GM15510 (cell line): ENCODE measurements around the gene CFAP77.

Source experiments
- POLR2A ChIP-seq: IDR thresholded peaks from 3 replicates; pipeline ENCODE4 v1.6.1; 2011; ENCODE audit warnings: borderline replicate concordance; ENCODE audit not compliant: insufficient read length; ENCODE audit errors: extremely low read depth

The CFAP77 gene

DNA sequence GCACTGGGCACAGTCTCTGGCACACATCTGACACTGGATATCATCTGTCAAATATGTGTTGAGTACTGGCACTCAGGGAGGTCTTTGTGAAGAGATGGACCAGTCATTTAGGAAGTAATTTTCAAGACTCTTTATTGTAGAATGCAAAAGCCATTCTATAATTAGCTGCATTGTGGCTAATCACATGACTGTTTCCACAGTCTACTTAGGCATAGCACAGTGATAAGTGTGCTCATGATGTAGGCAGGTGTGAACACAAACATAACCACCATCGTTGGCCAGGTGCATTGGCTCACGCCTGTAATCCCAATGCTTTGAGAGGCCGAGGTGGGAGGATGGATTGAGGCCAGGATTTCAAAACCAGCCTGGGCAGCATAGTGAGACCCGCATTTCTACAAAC, 62.2 kb downstream of the CFAP77 start:
- TF ChIP-seq POLR2A = no peak

GRCh38 chr9:132472599-132472998, 62.6 kb downstream of the CFAP77 start:
- no peak for TF ChIP-seq POLR2A

DNA sequence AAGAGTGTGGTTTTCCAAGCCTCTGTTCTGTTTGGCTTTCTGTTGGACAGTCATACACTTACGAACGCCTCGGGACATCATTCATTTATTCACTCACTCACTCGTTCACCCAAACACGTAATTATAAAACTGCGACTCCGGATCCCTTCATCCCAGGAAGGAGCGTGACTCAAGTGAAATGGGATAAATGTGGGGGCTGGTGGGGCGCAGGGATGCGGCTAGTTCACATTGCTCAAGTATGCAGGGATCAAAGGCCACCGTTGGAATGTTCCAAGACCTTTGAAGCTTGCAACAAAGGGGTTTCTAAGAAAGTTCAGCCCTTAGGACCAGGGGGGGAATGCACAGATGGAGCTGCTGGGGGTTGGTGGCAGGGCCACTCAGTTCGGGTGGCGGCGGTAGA, 64.2 kb downstream of the CFAP77 start:
- TF ChIP-seq POLR2A = no peak

- TF ChIP-seq POLR2A = no peak
Observed at GRCh38 chr9:132478353-132479050, 68.5 kb downstream of the CFAP77 start.

DNA sequence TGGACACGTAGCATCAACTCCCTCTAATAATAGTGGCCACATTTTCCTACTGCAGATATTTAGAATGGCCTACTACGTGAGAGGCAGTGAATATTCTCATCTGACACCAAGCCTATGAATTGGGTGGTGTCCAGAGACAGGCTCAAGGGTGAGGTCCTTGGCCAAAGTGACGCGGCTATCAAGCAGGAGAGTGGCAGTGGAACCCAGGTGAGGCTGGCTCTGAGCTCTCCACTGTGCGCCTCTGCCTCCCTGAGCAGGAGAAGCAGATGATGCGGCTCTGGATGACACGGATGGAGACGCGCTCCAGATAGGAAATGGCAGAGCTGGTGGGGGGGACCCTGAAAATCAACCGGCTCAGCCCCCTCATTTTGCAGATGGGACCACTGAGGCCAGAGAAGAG, 69.7 kb downstream of the CFAP77 start:
- TF ChIP-seq POLR2A = no peak

GRCh38 chr9:132481053-132481849, 71.2 kb downstream of the CFAP77 start:
- no peak for TF ChIP-seq POLR2A

- TF ChIP-seq POLR2A = no peak
Observed at GRCh38 chr9:132482196-132482813, 72.3 kb downstream of the CFAP77 start.

DNA sequence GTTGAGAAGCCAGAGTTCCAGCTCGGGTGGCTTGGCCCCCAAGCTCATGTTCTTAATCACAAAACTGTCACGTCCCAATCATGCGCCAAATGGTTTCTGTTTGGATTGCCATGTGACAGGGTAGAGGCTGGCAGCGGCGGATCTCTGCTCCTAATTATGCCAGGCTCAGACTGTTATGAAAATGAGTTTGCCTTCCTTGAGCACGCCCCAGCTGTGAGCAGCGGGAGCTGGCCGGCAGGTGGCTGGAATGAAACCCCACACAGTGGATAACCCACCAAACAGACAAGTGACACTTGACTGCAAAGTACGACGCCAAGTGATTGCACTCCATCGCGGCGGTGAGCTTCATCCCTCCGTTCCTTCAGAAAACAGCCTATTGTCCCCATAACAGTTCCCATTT, 75.4 kb downstream of the CFAP77 start:
- no peak for TF ChIP-seq POLR2A

GRCh38 chr9:132486706-132487350, 76.8 kb downstream of the CFAP77 start:
- TF ChIP-seq POLR2A = no peak

- no peak for TF ChIP-seq POLR2A
Observed at GRCh38 chr9:132487351-132487791, 77.4 kb downstream of the CFAP77 start.

DNA sequence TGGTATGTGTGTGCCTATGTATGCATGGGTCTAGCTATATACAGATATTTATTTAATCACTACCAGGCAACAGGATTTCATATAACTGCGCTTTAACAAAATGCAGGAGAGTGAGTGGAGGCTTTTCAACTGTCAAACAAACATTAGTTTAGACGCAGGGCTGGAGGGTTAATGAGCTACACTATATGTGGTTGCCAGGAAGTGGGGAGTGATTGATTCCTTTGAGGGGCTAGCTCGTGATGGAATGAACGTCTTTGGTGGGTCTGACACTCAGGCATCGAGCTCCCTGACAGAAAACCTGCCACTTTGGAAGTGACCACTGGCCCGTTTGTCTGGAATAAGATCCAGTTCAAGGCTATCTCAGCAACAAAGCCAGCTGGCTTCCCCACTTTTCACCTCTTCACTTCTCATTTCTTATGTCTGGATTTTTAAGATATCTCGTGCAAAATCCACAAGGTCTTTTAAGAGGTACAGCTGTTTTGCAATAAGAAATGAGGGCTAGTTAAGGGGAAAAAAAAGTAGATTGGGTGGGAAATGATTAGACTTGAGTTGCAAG, 78.0 kb downstream of the CFAP77 start:
- no peak for TF ChIP-seq POLR2A

GRCh38 chr9:132488626-132489025, 78.6 kb downstream of the CFAP77 start:
- no peak for TF ChIP-seq POLR2A

GRCh38 chr9:132489536-132489935, 79.5 kb downstream of the CFAP77 start:
- no peak for TF ChIP-seq POLR2A

GRCh38 chr9:132494857-132495256, 84.8 kb downstream of the CFAP77 start:
- TF ChIP-seq POLR2A = no peak

DNA sequence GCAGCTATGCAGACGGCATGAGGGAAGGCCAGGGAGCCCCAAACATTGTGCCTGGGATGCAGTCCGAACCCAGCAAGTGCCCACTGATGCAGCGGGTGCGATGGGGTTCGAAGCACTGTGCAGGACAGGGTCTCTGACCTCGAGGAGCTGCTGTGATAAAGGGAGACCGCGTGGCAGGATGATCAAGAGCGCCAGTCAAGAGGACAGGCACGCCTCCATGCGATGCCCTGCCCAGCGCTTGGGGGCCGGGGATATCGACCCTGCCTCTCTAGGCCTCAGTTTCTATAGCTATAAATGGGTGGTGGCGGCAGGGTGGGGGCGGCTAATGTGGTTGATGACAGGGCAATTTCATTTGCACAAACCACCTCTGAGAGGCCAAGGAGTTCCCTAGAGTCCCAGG, 87.7 kb downstream of the CFAP77 start:
- TF ChIP-seq POLR2A = no peak
